Measurements from ENCODE around the gene IDS. TPM values are rescaled to one million over a fixed set of nuclear protein-coding genes. Genes with fewer than 3 reads are reported as not detected.

The IDS gene
- total RNA-seq, 1 experiment from 2014 or later, result 39.2 TPM

GRCh38 chrX:149469406-149469805, 35.7 kb downstream of the IDS start:
- H3K4ac ChIP-seq (ENCODE audit: low read depth, low read length), result no peak overlapping the region
- no peak overlapping the region for H3K18ac ChIP-seq (ENCODE audit: insufficient read length, low read depth, low read length)
- no peak overlapping the region for H4K5ac ChIP-seq (ENCODE audit: insufficient read length, low read depth, low read length)
- H2BK15ac ChIP-seq (ENCODE audit: low read depth, low read length), result no peak overlapping the region
- no CpG with 5 or more reads among the region's 5 CpGs for WGBS (ENCODE audit: extremely low coverage, insufficient read length, low lambda C conversion rate)
- no peak overlapping the region for H4K91ac ChIP-seq (ENCODE audit: insufficient read length, low read depth, low read length)
- no peak overlapping the region for H2BK12ac ChIP-seq (ENCODE audit: insufficient read length, low read depth, low read length)
- no peak overlapping the region for H2AK5ac ChIP-seq (ENCODE audit: insufficient read length, low read length)
- H3K79me2 ChIP-seq (ENCODE audit: insufficient read depth, low read length), result no peaks in the 10 kb centered on the region
- Mint-ChIP-seq H3K27me3 (ENCODE audit: low read depth) (peaks cover 2% of the 10 kb centered on the region; the same call in 1 of the 2 replicates), H3K4me3 (no peak overlapping the region), H3K4me1 (peaks cover 5 to 6% of the 10 kb centered on the region in 2 experiments; a peak in 2 of 4 replicates), H3K36me3 (ENCODE audit: insufficient read depth in 1 of 3, low read depth in 3 of 3) (peaks cover 0 to 15% (median 0%) of the 10 kb centered on the region in 3 experiments; a peak in 5 of 7 replicates), H3K27ac (no peak overlapping the region), H3K9me3 (peaks cover 76 to 79% of the 10 kb centered on the region in 2 experiments)
- no peak overlapping the region for H3K27ac ChIP-seq (ENCODE audit: insufficient read length, low read depth, low read length)
- H3K56ac ChIP-seq (ENCODE audit: insufficient read length, low read depth, low read length), result no peak overlapping the region
- no peak overlapping the region for H2BK5ac ChIP-seq (ENCODE audit: insufficient read length, low read length)
- no peak overlapping the region for H3K4me2 ChIP-seq (ENCODE audit: insufficient read depth, insufficient read length, low read length)
- peaks cover 69% of the 10 kb centered on the region for H3K9me3 ChIP-seq (ENCODE audit: control insufficient read depth, low read depth, low read length)
- H3K23me2 ChIP-seq (ENCODE audit: insufficient read length, low read depth, low read length, poor library complexity, severe bottlenecking), result no peaks in the 10 kb centered on the region
- H2BK120ac ChIP-seq (ENCODE audit: low read depth, low read length, poor library complexity, severe bottlenecking), result no peak overlapping the region
- H4K8ac ChIP-seq (replicated peaks; ENCODE audit: insufficient read length, low read depth, low read length), result no peak overlapping the region
- no peak overlapping the region for H2BK20ac ChIP-seq (ENCODE audit: low read depth, low read length, poor library complexity, severe bottlenecking)
- no peaks in the 10 kb centered on the region for H3K4me1 ChIP-seq (ENCODE audit: insufficient read depth, low read length)
- no peak overlapping the region for H3T11ph ChIP-seq (ENCODE audit: low read length)
- H2AFZ ChIP-seq (ENCODE audit: low read length), result no peak overlapping the region
- TF ChIP-seq, protein P1, sequence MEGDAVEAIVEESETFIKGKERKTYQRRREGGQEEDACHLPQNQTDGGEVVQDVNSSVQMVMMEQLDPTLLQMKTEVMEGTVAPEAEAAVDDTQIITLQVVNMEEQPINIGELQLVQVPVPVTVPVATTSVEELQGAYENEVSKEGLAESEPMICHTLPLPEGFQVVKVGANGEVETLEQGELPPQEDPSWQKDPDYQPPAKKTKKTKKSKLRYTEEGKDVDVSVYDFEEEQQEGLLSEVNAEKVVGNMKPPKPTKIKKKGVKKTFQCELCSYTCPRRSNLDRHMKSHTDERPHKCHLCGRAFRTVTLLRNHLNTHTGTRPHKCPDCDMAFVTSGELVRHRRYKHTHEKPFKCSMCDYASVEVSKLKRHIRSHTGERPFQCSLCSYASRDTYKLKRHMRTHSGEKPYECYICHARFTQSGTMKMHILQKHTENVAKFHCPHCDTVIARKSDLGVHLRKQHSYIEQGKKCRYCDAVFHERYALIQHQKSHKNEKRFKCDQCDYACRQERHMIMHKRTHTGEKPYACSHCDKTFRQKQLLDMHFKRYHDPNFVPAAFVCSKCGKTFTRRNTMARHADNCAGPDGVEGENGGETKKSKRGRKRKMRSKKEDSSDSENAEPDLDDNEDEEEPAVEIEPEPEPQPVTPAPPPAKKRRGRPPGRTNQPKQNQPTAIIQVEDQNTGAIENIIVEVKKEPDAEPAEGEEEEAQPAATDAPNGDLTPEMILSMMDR (conservative IDR thresholded peaks at IDR 0.05), result no peak
- no peaks in the 10 kb centered on the region for H3K27me3 ChIP-seq (ENCODE audit: insufficient read depth, low read length)
- H3K79me1 ChIP-seq (ENCODE audit: insufficient read depth, low read depth, low read length, poor library complexity, severe bottlenecking), result no peaks in the 10 kb centered on the region
- H3K14ac ChIP-seq (ENCODE audit: insufficient read depth, low read length), result no peak overlapping the region
- no peak for DNase-seq
- no peaks in the 10 kb centered on the region for H4K20me1 ChIP-seq (ENCODE audit: control insufficient read depth, insufficient read depth, insufficient read length)
- H3K9ac ChIP-seq (ENCODE audit: extremely low read depth, insufficient read length, low read length), result no peak overlapping the region
- H3K23ac ChIP-seq (ENCODE audit: insufficient read length, low read depth, low read length), result no peak overlapping the region
